ENCODE measurements around the gene MMP8. TPM values are rescaled to one million over a fixed set of nuclear protein-coding genes. Genes with fewer than 3 reads are reported as not detected.

Gene MMP8
- total RNA-seq, 4 donors from 2014 or later: 0.15 to 1.1 TPM; not detected in 2

GRCh38 chr11:102763440-102763839 is 38.7 kb upstream of the MMP8 start:
- intact Hi-C loops (cut with DNase I; ENCODE audit: low total_unique reads): no loop called here
- DNase-seq (ENCODE audit: low spot score in 2 of 2): no peak
- TF ChIP-seq POLR2A (IDR thresholded peaks at IDR 0.05) (no peak), CTCF (IDR thresholded peaks at IDR 0.05) (no peak)
- 61 to 79% methylated on average over 2 of the region's 2 CpGs for WGBS, 2 donors
- H3K4me3 ChIP-seq (ENCODE audit: low read depth, poor library complexity, severe bottlenecking): no peak overlapping the region

- TF ChIP-seq POLR2A (IDR thresholded peaks at IDR 0.05): no peak
- TF ChIP-seq CTCF (IDR thresholded peaks at IDR 0.05): no peak
- no peak for DNase-seq (ENCODE audit: low spot score in 2 of 2)
- H3K4me3 ChIP-seq (ENCODE audit: low read depth, poor library complexity, severe bottlenecking): no peak overlapping the region
- intact Hi-C loops (cut with DNase I; ENCODE audit: low total_unique reads): no loop called here
- WGBS, 2 donors: 44 to 53% methylated on average over 2 of the region's 2 CpGs
Measured at GRCh38 chr11:102762361-102762767, 37.6 kb upstream of the MMP8 start.

GRCh38 chr11:102761646-102762238 is 37.0 kb upstream of the MMP8 start:
- no peak overlapping the region for H3K4me3 ChIP-seq (ENCODE audit: low read depth, poor library complexity, severe bottlenecking)
- WGBS, 2 donors: 71 to 82% methylated on average over 4 of the region's 4 CpGs
- TF ChIP-seq CTCF (IDR thresholded peaks at IDR 0.05) (no peak), POLR2A (IDR thresholded peaks at IDR 0.05) (no peak)
- intact Hi-C loops (cut with DNase I; ENCODE audit: low total_unique reads): no loop called here
- DNase-seq (ENCODE audit: low spot score in 2 of 2): no peak

GRCh38 chr11:102760344-102761035 is 35.7 kb upstream of the MMP8 start:
- H3K4me3 ChIP-seq (ENCODE audit: low read depth, poor library complexity, severe bottlenecking): no peak overlapping the region
- TF ChIP-seq POLR2A (IDR thresholded peaks at IDR 0.05): no peak
- TF ChIP-seq CTCF (IDR thresholded peaks at IDR 0.05): no peak
- DNase-seq (ENCODE audit: low spot score in 2 of 2): no peak
- intact Hi-C loops (cut with DNase I; ENCODE audit: low total_unique reads): no loop called here
- 29 to 33% methylated on average over 4 of the region's 4 CpGs for WGBS, 2 donors

- H3K4me3 ChIP-seq (ENCODE audit: low read depth, poor library complexity, severe bottlenecking): no peak overlapping the region
- WGBS, 2 donors: 65 to 70% methylated on average over 2 of the region's 2 CpGs
- TF ChIP-seq CTCF (IDR thresholded peaks at IDR 0.05): no peak
- no peak for TF ChIP-seq POLR2A (IDR thresholded peaks at IDR 0.05)
- no peak for DNase-seq (ENCODE audit: low spot score in 2 of 2)
- intact Hi-C loops (cut with DNase I; ENCODE audit: low total_unique reads): no loop called here
Measured at GRCh38 chr11:102757823-102758549, 33.2 kb upstream of the MMP8 start.
